K562 (cell line): ENCODE measurements around the gene CMBL. TPM values are rescaled to one million over a fixed set of nuclear protein-coding genes. Genes with fewer than 3 reads are reported as not detected.

Experiments
- BHLHE40 ChIP-seq: IDR thresholded peaks from 2 replicates; pipeline ENCODE4 v1.6.1; 2011; ENCODE audit warnings: low read length, improper control_type of control experiment
- C11orf30 ChIP-seq: fragments of 450-650 bp; IDR thresholded peaks from 2 replicates; pipeline ENCODE4 v1.6.1; 2016; ENCODE audit warnings: low read depth, mild to moderate bottlenecking
- CBX3 ChIP-seq, 2 experiments: IDR thresholded peaks; 1 replicate in 1 of 2; 2 replicates in 1 of 2; pipeline ENCODE4 v1.6.1; 2012; ENCODE audit warnings: inconsistent platforms in 2 of 2, low read length in 2 of 2, borderline replicate concordance in 1 of 2, control low read depth in 1 of 2
- DDX20 ChIP-seq: fragments of 450-650 bp; IDR thresholded peaks from 2 replicates; pipeline ENCODE4 v1.6.1; 2016; ENCODE audit warnings: missing genetic modification characterization, low read depth, mild to moderate bottlenecking, missing compliant biosample characterization, moderate library complexity
- DMBX1 ChIP-seq: fragments of 250-450 bp; sonication (Bioruptor Pico); IDR thresholded peaks from 2 replicates; pipeline ENCODE4 v1.8.0; 2022; ENCODE audit warnings: inconsistent platforms, mild to moderate bottlenecking, moderate library complexity, borderline replicate concordance
- FOXA3 ChIP-seq, 2 experiments: fragments of 450-650 bp in 1 of 2; sonication (generic) in 1 of 2; formaldehyde crosslinking; IDR thresholded peaks in 1 of 2; conservative IDR thresholded peaks in 1 of 2; 2 replicates each; pipeline versions ENCODE4 v1.4.0 to v1.8.0; 2020 to 2022; ENCODE audit warnings: mild to moderate bottlenecking in 2 of 2, missing genetic modification reagents in 1 of 2
- MYC ChIP-seq, 2 experiments: fragments of 250-450 bp in 1 of 2; sonication (Bioruptor Pico) in 1 of 2; IDR thresholded peaks; 2 replicates each; pipeline versions ENCODE4 v1.5.1 to v1.6.1; 2012 to 2021; ENCODE audit warnings: low read depth in 2 of 2, borderline replicate concordance in 1 of 2, improper control_type of control experiment in 1 of 2, low read length in 1 of 2, mild to moderate bottlenecking in 1 of 2, moderate library complexity in 1 of 2
- PML ChIP-seq: IDR thresholded peaks from 2 replicates; pipeline ENCODE4 v1.6.1; 2012; ENCODE audit warnings: low read length, inconsistent platforms
- POLR2A ChIP-seq: fragments of 450-650 bp; conservative IDR thresholded peaks from 2 replicates; pipeline ENCODE4 v1.6.1; 2016
- POLR2B ChIP-seq: fragments of 450-650 bp; IDR thresholded peaks from 2 replicates; pipeline ENCODE4 v1.6.1; 2018; ENCODE audit warnings: low read depth; ENCODE audit not compliant: partially characterized antibody
- RAD21 ChIP-seq, 2 experiments: fragments of 250-450 bp in 1 of 2; fragments of 450-650 bp in 1 of 2; sonication (Bioruptor Pico) in 1 of 2; formaldehyde crosslinking in 1 of 2; IDR thresholded peaks in 1 of 2; conservative IDR thresholded peaks in 1 of 2; 2 replicates each; pipeline versions ENCODE4 v1.4.0 to v1.8.0; 2020 to 2022; ENCODE audit warnings: mild to moderate bottlenecking in 2 of 2, moderate library complexity in 1 of 2
- RB1 ChIP-seq: fragments of 450-650 bp; IDR thresholded peaks from 2 replicates; pipeline ENCODE4 v1.6.1; 2017; ENCODE audit warnings: low read depth, mild to moderate bottlenecking
- SMAD4 ChIP-seq: fragments of 250-450 bp; sonication (Bioruptor Pico); conservative IDR thresholded peaks from 2 replicates; pipeline ENCODE4 v1.8.0; 2021; ENCODE audit warnings: inconsistent platforms, mild to moderate bottlenecking, moderate library complexity
- STAT5A ChIP-seq: IDR thresholded peaks from 2 replicates; pipeline ENCODE4 v1.6.1; 2012; ENCODE audit warnings: low read length, inconsistent platforms, borderline replicate concordance
- U2AF1 ChIP-seq: fragments of 200-400 bp; formaldehyde crosslinking; optimal IDR thresholded peaks from 2 replicates; pipeline ENCODE3; 2017; ENCODE audit warnings: mild to moderate bottlenecking, low read depth, low read length, moderate library complexity
- ZNF134 ChIP-seq: fragments of 250-450 bp; sonication (Bioruptor Pico); conservative IDR thresholded peaks from 2 replicates; pipeline ENCODE4 v1.4.0; 2020
- ZNF324 ChIP-seq: fragments of 250-450 bp; sonication (Bioruptor Pico); IDR thresholded peaks from 2 replicates; pipeline ENCODE4 v1.4.0; 2020; ENCODE audit warnings: mild to moderate bottlenecking
- ZNF507 ChIP-seq: conservative IDR thresholded peaks from 2 replicates; pipeline ENCODE4 v1.6.1; 2017; ENCODE audit warnings: missing genetic modification characterization, missing compliant biosample characterization
- ZNF586 ChIP-seq: fragments of 450-650 bp; formaldehyde crosslinking; conservative IDR thresholded peaks from 2 replicates; pipeline ENCODE4 v1.4.0; 2020; ENCODE audit warnings: mild to moderate bottlenecking, moderate library complexity
- ZNF75A ChIP-seq: fragments of 450-650 bp; formaldehyde crosslinking; IDR thresholded peaks from 2 replicates; pipeline ENCODE4 v1.4.0; 2020; ENCODE audit warnings: mild to moderate bottlenecking
- ZNF785 ChIP-seq: fragments of 250-450 bp; sonication (Bioruptor Pico); IDR thresholded peaks from 2 replicates; pipeline ENCODE4 v1.4.0; 2020; ENCODE audit warnings: mild to moderate bottlenecking
- polyA plus RNA-seq, 8 experiments: library from polyadenylated mRNA; depleted of rRNA in 4 of 8; stranded (reverse) in 5 of 8; unstranded in 3 of 8; fragments of >200 nt; fragmentation: Nextera tagmentation in 2 of 8; fragmentation: Illumina TruSeq in 1 of 8; extraction: Ambion mirVana in 2 of 8; extraction: Trizol in 1 of 8; gene quantifications; 2 replicates each; pipeline versions ENCODE4 v1.2.1 to v1.2.3, GENCODE V29; 2011 to 2014; ENCODE audit warnings: inconsistent platforms in 1 of 8, missing spikeins in 1 of 8
- total RNA-seq, 7 experiments: library from RNA; depleted of rRNA in 6 of 7; stranded (reverse); fragments of >200 nt in 6 of 7; fragmentation: Illumina TruSeq in 2 of 7; extraction: Trizol in 2 of 7; gene quantifications; 2 replicates each; pipeline versions ENCODE4 v1.2.1 to v1.2.3, GENCODE V29; 2011 to 2021; ENCODE audit warnings: low replicate concordance in 1 of 7
- TF ChIP-seq, protein P1 (sequence below), 2 experiments: fragments of 450-650 bp; conservative IDR thresholded peaks; 2 replicates each; pipeline ENCODE4 v1.6.1; 2017; ENCODE audit warnings: mild to moderate bottlenecking in 2 of 2, moderate library complexity in 2 of 2
- TF ChIP-seq, protein P2 (sequence below): fragments of 450-650 bp; formaldehyde crosslinking; conservative IDR thresholded peaks from 2 replicates; pipeline ENCODE4 v1.4.0; 2022; ENCODE audit warnings: mild to moderate bottlenecking, missing genetic modification characterization
- TF ChIP-seq, protein P3 (sequence below): fragments of 250-450 bp; sonication (Bioruptor Pico); IDR thresholded peaks from 2 replicates; pipeline ENCODE4 v1.6.1; 2021; ENCODE audit warnings: mild to moderate bottlenecking

Gene CMBL
- total and polyA plus RNA-seq, 9 of the 15 experiments (the other 6 are each of a cell fraction or from before 2014, with no cell fraction given), result 22.6 to 192 (median 71.1) TPM

DNA sequence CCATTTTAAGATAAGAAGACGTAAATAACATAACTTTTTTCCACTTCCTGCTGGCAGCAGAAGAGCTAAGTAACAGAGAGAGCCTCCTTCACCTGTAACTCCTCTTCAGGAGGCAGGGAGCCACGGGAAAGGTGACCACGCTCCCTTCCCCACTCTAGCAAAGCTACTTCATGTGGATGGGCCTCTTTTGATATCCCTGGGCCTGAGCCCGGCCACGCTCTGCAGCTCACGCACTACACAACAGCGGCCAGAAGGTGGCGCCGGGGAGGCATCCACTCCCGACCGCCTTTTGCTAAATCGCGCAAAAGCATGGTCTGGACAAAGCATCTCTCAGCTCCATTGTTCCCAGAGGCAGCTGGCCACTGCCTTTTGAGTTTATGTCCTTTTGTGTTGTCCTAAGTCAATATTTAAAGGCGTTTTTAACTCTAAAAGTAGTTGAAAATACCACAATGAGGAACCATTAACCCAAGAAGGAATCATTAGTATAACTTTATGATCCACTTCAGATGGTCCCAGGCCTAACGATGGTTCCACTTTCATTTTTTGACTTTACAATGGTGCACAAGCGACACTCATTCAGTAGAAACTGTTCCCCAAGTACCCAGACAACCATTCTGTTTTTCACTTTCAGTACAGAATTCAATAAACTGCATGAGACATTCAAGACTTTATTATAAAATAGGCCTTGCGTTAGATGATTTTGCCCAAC, 23.6 kb downstream of the CMBL start (continued):
- TF ChIP-seq, protein P1, sequence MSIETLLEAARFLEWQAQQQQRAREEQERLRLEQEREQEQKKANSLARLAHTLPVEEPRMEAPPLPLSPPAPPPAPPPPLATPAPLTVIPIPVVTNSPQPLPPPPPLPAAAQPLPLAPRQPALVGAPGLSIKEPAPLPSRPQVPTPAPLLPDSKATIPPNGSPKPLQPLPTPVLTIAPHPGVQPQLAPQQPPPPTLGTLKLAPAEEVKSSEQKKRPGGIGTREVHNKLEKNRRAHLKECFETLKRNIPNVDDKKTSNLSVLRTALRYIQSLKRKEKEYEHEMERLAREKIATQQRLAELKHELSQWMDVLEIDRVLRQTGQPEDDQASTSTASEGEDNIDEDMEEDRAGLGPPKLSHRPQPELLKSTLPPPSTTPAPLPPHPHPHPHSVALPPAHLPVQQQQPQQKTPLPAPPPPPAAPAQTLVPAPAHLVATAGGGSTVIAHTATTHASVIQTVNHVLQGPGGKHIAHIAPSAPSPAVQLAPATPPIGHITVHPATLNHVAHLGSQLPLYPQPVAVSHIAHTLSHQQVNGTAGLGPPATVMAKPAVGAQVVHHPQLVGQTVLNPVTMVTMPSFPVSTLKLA (conservative IDR thresholded peaks at IDR 0.05), result peak; percentile 55 to 73; a peak in 3 of 4 replicates
- TF ChIP-seq RAD21 (CRISPR knock-in tag; conservative IDR thresholded peaks at IDR 0.05 in 1 of 2, IDR thresholded peaks at IDR 0.05 in 1 of 2) (peak; percentile 97 to 99), POLR2B (peak; percentile 28), DMBX1 (CRISPR knock-in tag) (peak; percentile 87), RB1 (peak; percentile 76), SMAD4 (CRISPR knock-in tag) (peak; percentile 42), BHLHE40 (peak; percentile 41; the same call in 1 of the 2 replicates), ZNF134 (0 out of 2 replicates have a peak, but pooled peaks have one; percentile 12), CBX3 (IDR thresholded peaks at IDR 0.05; ENCODE audit: borderline replicate concordance in 1 of 2, low read length in 2 of 2) (0 out of 3 replicates have a peak, but pooled peaks of 1 of the 2 experiments have one; percentile 64), ZNF324 (CRISPR knock-in tag) (0 out of 2 replicates have a peak, but pooled peaks have one; percentile 20), ZNF75A (CRISPR knock-in tag) (no peak), C11orf30 (no peak), MYC (IDR thresholded peaks at IDR 0.05; ENCODE audit: low read depth, low read length) (peak; percentile 88), MYC (CRISPR knock-in tag; IDR thresholded peaks at IDR 0.05; ENCODE audit: borderline replicate concordance, low read depth) (no peak), ZNF785 (CRISPR knock-in tag) (no peak), FOXA3 (CRISPR knock-in tag; conservative IDR thresholded peaks at IDR 0.05 in 1 of 2, IDR thresholded peaks at IDR 0.05 in 1 of 2) (peak in 1 of 2 experiments; percentile 35; a peak in 1 of 4 replicates), DDX20 (tag) (no peak), POLR2A (0 out of 2 replicates have a peak, but pooled peaks have one; percentile 35), ZNF507 (no peak), PML (0 out of 2 replicates have a peak, but pooled peaks have one; percentile 45), STAT5A (peak; percentile 27; the same call in 1 of the 2 replicates), ZNF586 (CRISPR knock-in tag) (peak; percentile 75; the same call in 1 of the 2 replicates), U2AF1 (no peak)
- TF ChIP-seq, protein P2, sequence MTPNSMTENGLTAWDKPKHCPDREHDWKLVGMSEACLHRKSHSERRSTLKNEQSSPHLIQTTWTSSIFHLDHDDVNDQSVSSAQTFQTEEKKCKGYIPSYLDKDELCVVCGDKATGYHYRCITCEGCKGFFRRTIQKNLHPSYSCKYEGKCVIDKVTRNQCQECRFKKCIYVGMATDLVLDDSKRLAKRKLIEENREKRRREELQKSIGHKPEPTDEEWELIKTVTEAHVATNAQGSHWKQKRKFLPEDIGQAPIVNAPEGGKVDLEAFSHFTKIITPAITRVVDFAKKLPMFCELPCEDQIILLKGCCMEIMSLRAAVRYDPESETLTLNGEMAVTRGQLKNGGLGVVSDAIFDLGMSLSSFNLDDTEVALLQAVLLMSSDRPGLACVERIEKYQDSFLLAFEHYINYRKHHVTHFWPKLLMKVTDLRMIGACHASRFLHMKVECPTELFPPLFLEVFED (CRISPR knock-in tag), result 0 out of 2 replicates have a peak, but pooled peaks have one; percentile 43
- TF ChIP-seq, protein P3, sequence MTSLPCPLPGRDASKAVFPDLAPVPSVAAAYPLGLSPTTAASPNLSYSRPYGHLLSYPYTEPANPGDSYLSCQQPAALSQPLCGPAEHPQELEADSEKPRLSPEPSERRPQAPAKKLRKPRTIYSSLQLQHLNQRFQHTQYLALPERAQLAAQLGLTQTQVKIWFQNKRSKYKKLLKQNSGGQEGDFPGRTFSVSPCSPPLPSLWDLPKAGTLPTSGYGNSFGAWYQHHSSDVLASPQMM (CRISPR knock-in tag), result no peak
